ENCODE data around the gene APBA1.

- TF ChIP-seq POLR2AphosphoS5 (IDR thresholded peaks at IDR 0.05) (no peak), POLR2A (IDR thresholded peaks at IDR 0.05) (no peak)
- TF ChIP-seq, protein P1, sequence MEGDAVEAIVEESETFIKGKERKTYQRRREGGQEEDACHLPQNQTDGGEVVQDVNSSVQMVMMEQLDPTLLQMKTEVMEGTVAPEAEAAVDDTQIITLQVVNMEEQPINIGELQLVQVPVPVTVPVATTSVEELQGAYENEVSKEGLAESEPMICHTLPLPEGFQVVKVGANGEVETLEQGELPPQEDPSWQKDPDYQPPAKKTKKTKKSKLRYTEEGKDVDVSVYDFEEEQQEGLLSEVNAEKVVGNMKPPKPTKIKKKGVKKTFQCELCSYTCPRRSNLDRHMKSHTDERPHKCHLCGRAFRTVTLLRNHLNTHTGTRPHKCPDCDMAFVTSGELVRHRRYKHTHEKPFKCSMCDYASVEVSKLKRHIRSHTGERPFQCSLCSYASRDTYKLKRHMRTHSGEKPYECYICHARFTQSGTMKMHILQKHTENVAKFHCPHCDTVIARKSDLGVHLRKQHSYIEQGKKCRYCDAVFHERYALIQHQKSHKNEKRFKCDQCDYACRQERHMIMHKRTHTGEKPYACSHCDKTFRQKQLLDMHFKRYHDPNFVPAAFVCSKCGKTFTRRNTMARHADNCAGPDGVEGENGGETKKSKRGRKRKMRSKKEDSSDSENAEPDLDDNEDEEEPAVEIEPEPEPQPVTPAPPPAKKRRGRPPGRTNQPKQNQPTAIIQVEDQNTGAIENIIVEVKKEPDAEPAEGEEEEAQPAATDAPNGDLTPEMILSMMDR (IDR thresholded peaks at IDR 0.05): no peak
These were observed 95.0 kb downstream of the APBA1 start for GRCh38 chr9:69577123-69577522.

Measured in suprapubic skin (tissue), 4 donors.